K562 (cell line): ENCODE data around the gene GCKR. TPM values are rescaled to one million over a fixed set of nuclear protein-coding genes. Genes with fewer than 3 reads are reported as not detected.

Experiments
- ATAC-seq: fragments of 200-7000 bp; cut with Tn5 transposase; 3 replicates; pipeline ENCODE4 v1.9.1; 2020; ENCODE audit warnings: moderate library complexity
- BruUV-seq: library from RNA; stranded (reverse); fragments of 400-500 nt; replicated peaks from 2 replicates; lab custom pipeline; 2021; lab: Mats Ljungman, UMichigan
- CTCF ChIA-PET: fragments of 300-600 bp; formaldehyde crosslinking; extraction: SDS; loops from one replicate; lab custom pipeline; 2021; ENCODE audit warnings: low intra/inter-chr PET ratio; lab: Yijun Ruan, JAX
- POLR2A ChIA-PET: fragments of 300-600, 350-650 bp; sonication (Branson Sonifier 250); formaldehyde crosslinking; extraction: SDS; loops from one replicate; lab custom pipeline; 2021; ENCODE audit warnings: antibody characterized with exemption, inconsistent platforms; lab: Yijun Ruan, JAX
- DNase-seq, 4 experiments: peaks; one replicate each; pipeline versions ENCODE4 v3.0.0 to v3.0.0-alpha.2; 2011 to 2018; ENCODE audit warnings: low spot score in 3 of 4, mixed read lengths in 3 of 4; ENCODE audit errors: extremely low read depth in 1 of 4
- FAIRE-seq: peaks from 2 replicates; lab custom pipeline; 2011; peaks lifted over from hg19 to GRCh38; lab: Jason Lieb, UNC
- H2AFZ ChIP-seq: 2 replicates; pipeline ENCODE4 v1.6.0; 2011; ENCODE audit warnings: low read depth, low read length, control low read depth, inconsistent platforms
- H3K27ac ChIP-seq: fragments of 200-600 bp; 3 replicates; pipeline ENCODE4 v1.8.0; 2011; ENCODE audit warnings: low read depth, mild to moderate bottlenecking, control low read depth, inconsistent platforms, low read length, moderate library complexity, mixed read lengths; ENCODE audit errors: extremely low read depth
- H3K27me3 ChIP-seq, 2 experiments: fragments of 300-600 bp in 1 of 2; 2 replicates in 1 of 2; 3 replicates in 1 of 2; pipeline versions ENCODE4 v1.6.0 to v1.8.0; 2011; ENCODE audit warnings: inconsistent platforms in 2 of 2, low read length in 2 of 2, mild to moderate bottlenecking in 1 of 2, mixed read lengths in 1 of 2, moderate library complexity in 1 of 2; ENCODE audit not compliant: control insufficient read depth in 2 of 2, insufficient read depth in 2 of 2
- H3K36me3 ChIP-seq: fragments of 300-600 bp; 3 replicates; pipeline ENCODE4 v1.8.0; 2011; ENCODE audit warnings: mild to moderate bottlenecking, low read length, inconsistent platforms; ENCODE audit not compliant: control insufficient read depth, insufficient read depth
- H3K4me1 ChIP-seq, 2 experiments: fragments of 200-600 bp in 1 of 2; replicated peaks in 1 of 2; 2 replicates in 1 of 2; 3 replicates in 1 of 2; pipeline versions ENCODE4 v1.5.1 to v1.8.0; 2011; ENCODE audit warnings: inconsistent platforms in 2 of 2, low read length in 2 of 2, mild to moderate bottlenecking in 1 of 2, mixed read lengths in 1 of 2, moderate library complexity in 1 of 2; ENCODE audit not compliant: control insufficient read depth in 2 of 2, insufficient read depth in 2 of 2
- H3K4me2 ChIP-seq: 2 replicates; pipeline ENCODE4 v1.6.1; 2011; ENCODE audit warnings: low read length, control low read depth, inconsistent platforms, mixed read lengths; ENCODE audit not compliant: insufficient read depth
- H3K4me3 ChIP-seq: fragments of 200-600 bp; sonication (generic), shearing (Covaris generic); 2 replicates; pipeline ENCODE4 v1.5.1; 2016; ENCODE audit warnings: control low read depth, inconsistent platforms
- H3K79me2 ChIP-seq: fragments of 200-600 bp; 3 replicates; pipeline ENCODE4 v1.8.0; 2011; ENCODE audit warnings: low read length, inconsistent platforms; ENCODE audit not compliant: control insufficient read depth, insufficient read depth
- H3K9ac ChIP-seq, 2 experiments: 2 replicates each; pipeline versions ENCODE4 v1.6.0 to v1.6.1; 2011; ENCODE audit warnings: low read depth in 2 of 2, low read length in 2 of 2, control low read depth in 1 of 2, inconsistent platforms in 1 of 2, mild to moderate bottlenecking in 1 of 2, mixed read lengths in 1 of 2; ENCODE audit not compliant: insufficient read depth in 1 of 2
- H3K9me1 ChIP-seq: one replicate; pipeline ENCODE4 v1.6.0; 2011; ENCODE audit warnings: inconsistent platforms, mild to moderate bottlenecking, low read length, moderate library complexity; ENCODE audit not compliant: control insufficient read depth, insufficient read depth
- H3K9me3 ChIP-seq: replicated peaks from 2 replicates; pipeline ENCODE4 v1.5.1; 2011; ENCODE audit warnings: low read depth, low read length, inconsistent platforms; ENCODE audit not compliant: control insufficient read depth, insufficient read depth
- H4K20me1 ChIP-seq: replicated peaks from 2 replicates; pipeline ENCODE4 v1.6.1; 2011; ENCODE audit warnings: low read length, inconsistent platforms, mixed read lengths; ENCODE audit not compliant: control insufficient read depth, insufficient read depth
- DMBX1 ChIP-seq: fragments of 250-450 bp; sonication (Bioruptor Pico); IDR thresholded peaks from 2 replicates; pipeline ENCODE4 v1.8.0; 2022; ENCODE audit warnings: inconsistent platforms, mild to moderate bottlenecking, moderate library complexity, borderline replicate concordance
- KAT2B ChIP-seq: IDR thresholded peaks from one replicate; pipeline ENCODE4 v1.6.1; 2012; ENCODE audit warnings: low read depth, mild to moderate bottlenecking, control low read depth, inconsistent platforms, low read length, moderate library complexity
- LARP7 ChIP-seq: fragments of 450-650 bp; IDR thresholded peaks from 2 replicates; pipeline ENCODE4 v1.6.1; 2016
- NFIX ChIP-seq: fragments of 250-450 bp; sonication (Bioruptor Pico); IDR thresholded peaks from 2 replicates; pipeline ENCODE4 v1.4.0; 2020; ENCODE audit warnings: low read depth, mild to moderate bottlenecking, moderate library complexity
- RAD21 ChIP-seq, 2 experiments: fragments of 250-450 bp in 1 of 2; fragments of 450-650 bp in 1 of 2; sonication (Bioruptor Pico) in 1 of 2; formaldehyde crosslinking in 1 of 2; IDR thresholded peaks in 1 of 2; conservative IDR thresholded peaks in 1 of 2; 2 replicates each; pipeline versions ENCODE4 v1.4.0 to v1.8.0; 2020 to 2022; ENCODE audit warnings: mild to moderate bottlenecking in 2 of 2, moderate library complexity in 1 of 2
- TEAD1 ChIP-seq, 2 experiments: fragments of 450-650 bp in 1 of 2; sonication (generic) in 1 of 2; formaldehyde crosslinking; IDR thresholded peaks; 2 replicates each; pipeline versions ENCODE4 v1.4.0 to v1.8.0; 2020 to 2022; ENCODE audit warnings: mild to moderate bottlenecking in 2 of 2, missing genetic modification reagents in 1 of 2
- ZNF347 ChIP-seq: fragments of 450-650 bp; formaldehyde crosslinking; IDR thresholded peaks from 2 replicates; pipeline ENCODE4 v1.4.0; 2020; ENCODE audit warnings: low read depth, mild to moderate bottlenecking, moderate library complexity
- WGBS: fragments of 100-300 bp; shearing (Covaris generic); methylation state at CpG from one replicate; pipeline ENCODE4 v1.1.6; 2016; ENCODE audit warnings: low coverage, mixed read lengths; ENCODE audit not compliant: insufficient coverage; ENCODE audit errors: missing lambda C conversion rate; 5-methylcytosine and 5-hydroxymethylcytosine counted together
- in situ Hi-C: fragments of 300-500 bp; cut with MboI; formaldehyde crosslinking; loops from 4 replicates; pipeline ENCODE4 v1.15.0; 2018; ENCODE audit warnings: inconsistent platforms, mixed read lengths
- intact Hi-C: fragments of 100-400 bp; cut with micrococcal nuclease; formaldehyde crosslinking; loops from 2 replicates; pipeline ENCODE4 v1.14.2; 2022
- polyA plus RNA-seq, 8 experiments: library from polyadenylated mRNA; depleted of rRNA in 4 of 8; stranded (reverse) in 5 of 8; unstranded in 3 of 8; fragments of >200 nt; fragmentation: Nextera tagmentation in 2 of 8; fragmentation: Illumina TruSeq in 1 of 8; extraction: Ambion mirVana in 2 of 8; extraction: Trizol in 1 of 8; gene quantifications; 2 replicates each; pipeline versions ENCODE4 v1.2.1 to v1.2.3, GENCODE V29; 2011 to 2014; ENCODE audit warnings: inconsistent platforms in 1 of 8, missing spikeins in 1 of 8
- total RNA-seq, 7 experiments: library from RNA; depleted of rRNA in 6 of 7; stranded (reverse); fragments of >200 nt in 6 of 7; fragmentation: Illumina TruSeq in 2 of 7; extraction: Trizol in 2 of 7; gene quantifications; 2 replicates each; pipeline versions ENCODE4 v1.2.1 to v1.2.3, GENCODE V29; 2011 to 2021; ENCODE audit warnings: low replicate concordance in 1 of 7
- TF ChIP-seq, protein P1 (sequence below): sonication (generic); formaldehyde crosslinking; IDR thresholded peaks from 2 replicates; pipeline ENCODE4 v1.8.0; 2022; ENCODE audit warnings: mild to moderate bottlenecking, missing genetic modification reagents
- TF ChIP-seq, protein P2 (sequence below): fragments of 450-650 bp; formaldehyde crosslinking; IDR thresholded peaks from 2 replicates; pipeline ENCODE4 v1.4.0; 2022; ENCODE audit warnings: missing genetic modification characterization

The GCKR gene
- total and polyA plus RNA-seq, 9 of the 15 experiments (the other 6 are each of a cell fraction or from before 2014, with no cell fraction given): 0.28 to 0.79 (median 0.50) TPM; not detected in 1

DNA sequence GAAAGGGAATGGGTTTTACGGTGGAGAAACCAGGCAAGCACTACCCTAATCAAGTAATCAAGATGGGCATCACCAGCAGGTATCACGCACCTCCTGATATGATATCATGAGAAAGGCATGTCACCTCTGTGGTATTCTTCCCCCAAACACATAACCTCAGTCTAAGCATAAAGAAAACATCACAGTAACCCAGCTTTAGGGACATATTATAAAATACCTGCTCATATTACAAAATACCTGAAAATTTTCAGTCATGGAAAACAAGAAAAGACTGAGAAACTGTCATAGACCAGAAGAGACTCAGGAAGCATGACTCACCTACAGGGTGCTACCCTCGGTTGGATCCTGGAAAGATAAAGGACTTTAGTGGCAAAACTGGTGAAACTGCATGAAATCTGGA is 30.5 kb downstream of the GCKR start (continued):
- TF ChIP-seq, protein P1, sequence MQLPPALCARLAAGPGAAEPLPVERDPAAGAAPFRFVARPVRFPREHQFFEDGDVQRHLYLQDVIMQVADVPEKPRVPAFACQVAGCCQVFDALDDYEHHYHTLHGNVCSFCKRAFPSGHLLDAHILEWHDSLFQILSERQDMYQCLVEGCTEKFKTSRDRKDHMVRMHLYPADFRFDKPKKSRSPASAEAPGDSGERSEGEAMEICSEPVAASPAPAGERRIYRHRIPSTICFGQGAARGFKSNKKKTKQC (CRISPR knock-in tag): no peak

DNA sequence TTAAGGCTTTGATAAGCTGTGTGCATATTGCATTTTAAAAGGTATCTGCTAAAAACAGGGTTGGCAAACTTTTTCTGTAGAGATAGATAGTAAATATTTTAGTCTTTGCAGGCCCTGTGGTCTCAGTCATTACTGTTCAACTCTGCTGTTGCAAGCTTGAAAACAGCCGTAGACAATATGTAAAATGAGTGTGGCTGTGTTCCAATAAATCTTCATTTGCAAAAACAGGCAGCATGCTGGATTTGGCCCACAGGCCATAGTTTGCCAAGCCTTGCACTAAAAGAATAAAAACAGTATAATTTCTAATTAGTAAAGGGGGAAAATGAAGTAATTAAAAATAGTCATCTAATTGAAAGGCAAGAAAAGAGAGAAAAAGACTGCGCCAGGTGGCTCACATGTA is 35.3 kb downstream of the GCKR start:
- 91% methylated on average over 2 of the region's 2 CpGs for WGBS
- Histone ChIP-seq H3K9me1 (no peaks in the 10 kb centered on the region), H3K9ac (no peak overlapping the region; a peak in 1 of 4 replicates), H3K9me3 (no peaks in the 10 kb centered on the region; the same call in 1 of the 2 replicates), H3K4me1 (peaks cover 5 to 6% of the 10 kb centered on the region in 2 experiments; a peak in 3 of 5 replicates), H3K4me2 (no peak overlapping the region), H3K79me2 (no peaks in the 10 kb centered on the region), H2AFZ (no peak overlapping the region), H4K20me1 (no peaks in the 10 kb centered on the region), H3K27me3 (no peaks in the 10 kb centered on the region), H3K36me3 (no peaks in the 10 kb centered on the region), H3K27ac (no peak overlapping the region), H3K4me3 (no peak overlapping the region)
- BruUV-seq: no TSS peak
- no peak for FAIRE-seq
- CTCF ChIA-PET: no interaction called here
- in situ Hi-C loops: no loop called here
- no peak for DNase-seq
- no peak for ATAC-seq
- POLR2A ChIA-PET: interaction anchor here (0.7 kb wide), 1 partner anchor 278 kb away, joined by 4 read pairs; no protein-coding TSS in a partner anchor
- TF ChIP-seq DMBX1: no peak
- no peak for TF ChIP-seq KAT2B
- TF ChIP-seq TEAD1 (CRISPR knock-in tag; IDR thresholded peaks at IDR 0.05): no peak
- TF ChIP-seq NFIX (CRISPR knock-in tag): no peak
- no peak for TF ChIP-seq ZNF347 (CRISPR knock-in tag)
- no peak for TF ChIP-seq RAD21 (CRISPR knock-in tag; conservative IDR thresholded peaks at IDR 0.05 in 1 of 2, IDR thresholded peaks at IDR 0.05 in 1 of 2)
- no peak for TF ChIP-seq LARP7
- TF ChIP-seq, protein P2, sequence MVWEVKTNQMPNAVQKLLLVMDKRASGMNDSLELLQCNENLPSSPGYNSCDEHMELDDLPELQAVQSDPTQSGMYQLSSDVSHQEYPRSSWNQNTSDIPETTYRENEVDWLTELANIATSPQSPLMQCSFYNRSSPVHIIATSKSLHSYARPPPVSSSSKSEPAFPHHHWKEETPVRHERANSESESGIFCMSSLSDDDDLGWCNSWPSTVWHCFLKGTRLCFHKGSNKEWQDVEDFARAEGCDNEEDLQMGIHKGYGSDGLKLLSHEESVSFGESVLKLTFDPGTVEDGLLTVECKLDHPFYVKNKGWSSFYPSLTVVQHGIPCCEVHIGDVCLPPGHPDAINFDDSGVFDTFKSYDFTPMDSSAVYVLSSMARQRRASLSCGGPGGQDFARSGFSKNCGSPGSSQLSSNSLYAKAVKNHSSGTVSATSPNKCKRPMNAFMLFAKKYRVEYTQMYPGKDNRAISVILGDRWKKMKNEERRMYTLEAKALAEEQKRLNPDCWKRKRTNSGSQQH: no peak
- intact Hi-C loops: no loop called here
